ENCODE results near the gene SUSD3. TPM values are rescaled to one million over a fixed set of nuclear protein-coding genes. Genes with fewer than 3 reads are reported as not detected.

Gene SUSD3
- total RNA-seq, 2 donors from 2014 or later, result 0.67 to 3.3 TPM

GRCh38 chr9:93121316-93122241 lies 63.1 kb downstream of the SUSD3 start:
- Mint-ChIP-seq H3K4me1 (ENCODE audit: low read depth in 2 of 2) (peaks cover 32 to 39% of the 10 kb centered on the region in 2 donors), H3K27ac (no peak overlapping the region), H3K27me3 (no peaks in the 10 kb centered on the region), H3K9me3 (no peaks in the 10 kb centered on the region), H3K4me3 (no peak overlapping the region), H3K36me3 (no peaks in the 10 kb centered on the region)
- no peak for DNase-seq (ENCODE audit: low spot score)
- ATAC-seq, result no peak

GRCh38 chr9:93122721-93123221 lies 64.3 kb downstream of the SUSD3 start:
- Mint-ChIP-seq H3K4me1 (ENCODE audit: low read depth in 2 of 2) (peaks cover 35 to 39% of the 10 kb centered on the region in 2 donors), H3K36me3 (no peaks in the 10 kb centered on the region), H3K4me3 (no peak overlapping the region), H3K27me3 (no peaks in the 10 kb centered on the region), H3K9me3 (no peaks in the 10 kb centered on the region), H3K27ac (no peak overlapping the region)
- ATAC-seq, result no peak
- peak; percentile 48 for DNase-seq (ENCODE audit: low spot score)

- no peaks in the 10 kb centered on the region for H3K27me3 Mint-ChIP-seq
- ATAC-seq, result no peak
- no peak overlapping the region for H3K4me3 Mint-ChIP-seq
- DNase-seq (ENCODE audit: low spot score), result peak; percentile 56
- no peaks in the 10 kb centered on the region for H3K9me3 Mint-ChIP-seq
- H3K4me1 Mint-ChIP-seq (ENCODE audit: low read depth in 2 of 2), result peaks cover 33 to 34% of the 10 kb centered on the region in 2 donors
- H3K36me3 Mint-ChIP-seq, result no peaks in the 10 kb centered on the region
- H3K27ac Mint-ChIP-seq, result no peak overlapping the region
Observed at GRCh38 chr9:93123561-93124283, 65.2 kb downstream of the SUSD3 start.

GRCh38 chr9:93124793-93125192 lies 66.3 kb downstream of the SUSD3 start:
- Mint-ChIP-seq H3K4me3 (no peak overlapping the region), H3K27me3 (no peaks in the 10 kb centered on the region), H3K36me3 (no peaks in the 10 kb centered on the region), H3K9me3 (no peaks in the 10 kb centered on the region), H3K4me1 (ENCODE audit: low read depth in 2 of 2) (peaks cover 22 to 31% of the 10 kb centered on the region in 2 donors), H3K27ac (peak overlapping the region in 1 of 2 donors; percentile 41)
- ATAC-seq, result no peak
- no peak for DNase-seq (ENCODE audit: low spot score)

DNA sequence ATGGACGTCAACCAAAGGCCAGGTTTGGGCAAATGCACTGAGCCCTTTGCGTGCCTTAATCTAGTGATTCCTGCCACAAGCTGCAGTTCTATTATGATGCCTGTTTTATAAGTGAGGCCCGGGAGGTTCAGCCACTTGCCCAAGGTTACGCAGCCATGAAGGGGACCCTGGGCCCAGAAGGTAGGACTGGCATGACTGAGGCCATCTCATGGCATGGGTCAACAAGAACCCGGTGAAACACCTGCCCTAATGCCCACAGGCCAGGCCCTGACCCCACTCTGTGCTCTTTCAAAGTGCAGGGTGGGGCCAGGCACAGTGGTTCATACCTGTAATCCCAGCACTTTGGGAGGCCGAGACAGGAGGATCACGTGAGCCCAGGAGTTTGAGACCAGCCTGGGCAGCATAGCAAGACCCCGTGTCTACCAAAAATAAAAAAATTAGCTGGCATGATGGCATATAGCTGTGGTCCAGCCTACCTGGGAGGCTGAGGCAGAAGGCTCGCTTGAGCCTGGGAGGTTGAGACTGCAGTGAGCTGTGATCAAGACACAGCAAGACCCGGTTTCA lies 66.9 kb downstream of the SUSD3 start:
- H3K4me1 Mint-ChIP-seq (ENCODE audit: low read depth in 2 of 2), result peaks cover 16 to 25% of the 10 kb centered on the region in 2 donors

DNA sequence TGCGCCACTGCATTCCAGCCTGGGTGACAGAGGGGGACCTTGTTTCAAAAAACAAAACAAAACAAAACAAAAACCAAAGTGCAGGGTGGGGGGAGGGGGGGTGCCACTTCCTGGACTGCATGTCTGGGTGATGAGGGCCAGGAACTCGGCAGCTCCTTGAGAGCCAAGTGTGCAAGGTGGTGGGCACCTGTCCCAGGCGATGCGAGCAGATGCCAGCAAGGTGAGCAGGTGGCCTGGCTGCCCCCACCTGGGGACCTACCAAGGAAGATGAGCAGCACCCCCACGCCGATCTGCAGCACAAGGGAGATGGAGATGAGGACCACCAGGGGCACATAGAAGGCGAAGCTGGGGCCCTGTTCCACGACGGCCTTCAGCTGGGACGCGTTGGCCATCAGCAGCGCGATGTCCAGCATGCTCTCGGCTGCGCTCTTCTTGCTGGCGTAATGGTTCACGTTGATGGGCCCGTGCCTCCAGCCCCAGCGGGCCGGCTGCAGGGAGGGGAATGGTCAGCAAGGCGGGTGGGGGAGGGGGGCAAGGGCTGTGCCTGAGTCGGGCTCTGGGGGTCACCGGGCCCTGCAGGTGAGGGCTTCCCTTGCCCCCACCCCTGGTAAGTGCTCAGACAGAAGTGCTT lies 67.8 kb downstream of the SUSD3 start:
- Mint-ChIP-seq H3K36me3 (no peaks in the 10 kb centered on the region), H3K27me3 (no peaks in the 10 kb centered on the region), H3K9me3 (no peaks in the 10 kb centered on the region), H3K4me3 (peak overlapping the region; percentile 58), H3K4me1 (ENCODE audit: low read depth in 2 of 2) (peaks cover 14 to 23% of the 10 kb centered on the region in 2 donors), H3K27ac (peak overlapping the region; percentile 61 to 63)
- DNase-seq (ENCODE audit: low spot score), result peak; percentile 45
- ATAC-seq, result no peak

More for the DNA sequence above, 66.9 kb downstream of the SUSD3 start:
- H3K9me3 Mint-ChIP-seq, result no peaks in the 10 kb centered on the region
- H3K4me3 Mint-ChIP-seq, result peak overlapping the region; percentile 58
- no peaks in the 10 kb centered on the region for H3K27me3 Mint-ChIP-seq
- H3K27ac Mint-ChIP-seq, result peak overlapping the region; percentile 61 to 63
- no peaks in the 10 kb centered on the region for H3K36me3 Mint-ChIP-seq
- no peak for ATAC-seq
- DNase-seq (ENCODE audit: low spot score), result no peak

GRCh38 chr9:93126825-93127368 lies 68.4 kb downstream of the SUSD3 start:
- Mint-ChIP-seq H3K27ac (no peak overlapping the region), H3K27me3 (no peaks in the 10 kb centered on the region), H3K36me3 (no peaks in the 10 kb centered on the region), H3K9me3 (no peaks in the 10 kb centered on the region), H3K4me3 (peak overlapping the region; percentile 10), H3K4me1 (ENCODE audit: low read depth in 2 of 2) (peaks cover 14 to 23% of the 10 kb centered on the region in 2 donors)
- DNase-seq (ENCODE audit: low spot score) (peak; percentile 55), ATAC-seq (no peak)

DNA sequence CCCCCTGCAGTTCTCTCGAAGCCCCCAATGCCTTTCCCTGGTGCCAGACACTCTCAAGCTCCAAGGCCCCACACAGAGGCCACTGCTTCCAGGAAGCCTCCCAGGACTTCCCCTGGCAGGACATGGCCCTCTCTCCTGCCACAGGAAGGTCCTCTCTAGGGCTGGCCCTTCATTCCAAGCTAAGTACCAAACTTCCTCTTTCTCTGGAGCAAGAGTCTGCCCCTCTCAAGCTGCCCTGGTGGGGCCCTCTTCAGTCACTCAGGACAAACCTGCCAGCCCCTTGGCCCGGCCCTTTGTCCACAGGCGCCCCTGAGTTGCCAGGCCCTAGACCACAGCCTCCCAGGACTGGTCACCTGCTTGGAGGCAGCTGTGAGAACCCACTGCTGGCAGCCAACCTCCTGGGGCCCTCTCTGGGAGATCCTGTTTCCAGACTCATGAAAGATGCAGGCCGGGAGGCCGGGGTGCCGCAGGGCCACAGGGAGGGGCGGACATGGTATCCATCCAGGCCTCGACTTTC lies 69.0 kb downstream of the SUSD3 start:
- peak overlapping the region; percentile 10 for H3K4me3 Mint-ChIP-seq
- no peaks in the 10 kb centered on the region for H3K9me3 Mint-ChIP-seq
- H3K36me3 Mint-ChIP-seq, result no peaks in the 10 kb centered on the region
- DNase-seq (ENCODE audit: low spot score), result peak; percentile 60
- H3K27ac Mint-ChIP-seq, result no peak overlapping the region
- ATAC-seq, result no peak
- no peaks in the 10 kb centered on the region for H3K27me3 Mint-ChIP-seq
- H3K4me1 Mint-ChIP-seq (ENCODE audit: low read depth in 2 of 2), result peaks cover 16 to 26% of the 10 kb centered on the region in 2 donors

- H3K27me3 Mint-ChIP-seq, result no peaks in the 10 kb centered on the region
- H3K9me3 Mint-ChIP-seq, result no peaks in the 10 kb centered on the region
- H3K36me3 Mint-ChIP-seq, result no peaks in the 10 kb centered on the region
- peaks cover 22 to 33% of the 10 kb centered on the region in 2 donors for H3K4me1 Mint-ChIP-seq (ENCODE audit: low read depth in 2 of 2)
- ATAC-seq (no peak), DNase-seq (ENCODE audit: low spot score) (peak; percentile 44)
- no peak overlapping the region for H3K4me3 Mint-ChIP-seq
- peak overlapping the region in 1 of 2 donors; percentile 34 for H3K27ac Mint-ChIP-seq
Observed at GRCh38 chr9:93128011-93128714, 69.7 kb downstream of the SUSD3 start.

- Mint-ChIP-seq H3K36me3 (no peaks in the 10 kb centered on the region), H3K27me3 (no peaks in the 10 kb centered on the region), H3K4me3 (no peak overlapping the region), H3K9me3 (no peaks in the 10 kb centered on the region), H3K4me1 (ENCODE audit: low read depth in 2 of 2) (peaks cover 22 to 34% of the 10 kb centered on the region in 2 donors), H3K27ac (peak overlapping the region in 1 of 2 donors; percentile 34)
- no peak for DNase-seq (ENCODE audit: low spot score)
- no peak for ATAC-seq
Observed at GRCh38 chr9:93128715-93129224, 70.3 kb downstream of the SUSD3 start.

DNA sequence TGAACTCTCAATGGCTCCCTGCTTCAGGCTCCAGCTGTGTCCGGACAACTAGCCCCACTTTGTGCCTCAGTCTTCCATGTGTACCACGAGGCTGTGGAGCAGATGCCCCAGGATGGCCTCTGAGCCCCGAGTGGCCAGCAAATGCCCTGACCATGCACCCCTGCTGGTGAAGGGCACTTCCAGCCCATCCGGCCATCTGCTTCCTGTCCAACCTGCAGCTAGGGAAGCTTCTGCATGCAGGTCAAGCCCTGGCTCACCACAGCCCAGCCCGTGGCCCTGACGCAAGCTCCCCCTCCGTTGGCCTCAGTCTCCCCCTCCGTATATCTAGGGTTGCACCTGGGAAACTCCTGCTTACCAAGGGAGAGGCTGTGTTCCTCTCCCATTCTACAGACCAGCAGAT lies 70.8 kb downstream of the SUSD3 start:
- no peak for ATAC-seq
- DNase-seq (ENCODE audit: low spot score), result no peak
- Mint-ChIP-seq H3K4me3 (no peak overlapping the region), H3K4me1 (ENCODE audit: low read depth in 2 of 2) (peaks cover 22 to 34% of the 10 kb centered on the region in 2 donors), H3K36me3 (no peaks in the 10 kb centered on the region), H3K27ac (no peak overlapping the region), H3K9me3 (no peaks in the 10 kb centered on the region), H3K27me3 (no peaks in the 10 kb centered on the region)

GRCh38 chr9:93129691-93130500 lies 71.4 kb downstream of the SUSD3 start:
- DNase-seq (ENCODE audit: low spot score), result no peak
- H3K27ac Mint-ChIP-seq, result no peak overlapping the region
- H3K27me3 Mint-ChIP-seq, result no peaks in the 10 kb centered on the region
- no peaks in the 10 kb centered on the region for H3K36me3 Mint-ChIP-seq
- no peak overlapping the region for H3K4me3 Mint-ChIP-seq
- no peak for ATAC-seq
- no peaks in the 10 kb centered on the region for H3K9me3 Mint-ChIP-seq
- peaks cover 24 to 36% of the 10 kb centered on the region in 2 donors for H3K4me1 Mint-ChIP-seq (ENCODE audit: low read depth in 2 of 2)
